HG03135 (cell line): Measurements from ENCODE around the gene ADAD2.

Source experiments
- ATAC-seq: cut with Tn5 transposase; IDR thresholded peaks from one replicate; pipeline ENCODE4 v1.9.1; 2021; ENCODE audit warnings: mild to moderate bottlenecking, moderate library complexity; ENCODE audit not compliant: unreplicated experiment

ADAD2 gene

GRCh38 chr16:84220851-84221250, 29.9 kb downstream of the ADAD2 start:
- ATAC-seq, result no peak

GRCh38 chr16:84223456-84223855, 32.5 kb downstream of the ADAD2 start:
- ATAC-seq, result no peak

GRCh38 chr16:84224554-84224953, 33.6 kb downstream of the ADAD2 start:
- no peak for ATAC-seq

- no peak for ATAC-seq
Observed at GRCh38 chr16:84225126-84225525, 34.2 kb downstream of the ADAD2 start.

- ATAC-seq, result no peak
Observed at GRCh38 chr16:84225571-84225970, 34.6 kb downstream of the ADAD2 start.

GRCh38 chr16:84226026-84226425, 35.1 kb downstream of the ADAD2 start:
- ATAC-seq, result no peak

GRCh38 chr16:84227548-84227947, 36.6 kb downstream of the ADAD2 start:
- no peak for ATAC-seq

GRCh38 chr16:84228256-84228838, 37.4 kb downstream of the ADAD2 start:
- no peak for ATAC-seq

- no peak for ATAC-seq
Observed at GRCh38 chr16:84229471-84229870, 38.5 kb downstream of the ADAD2 start.

- no peak for ATAC-seq
Observed at GRCh38 chr16:84232060-84232459, 41.1 kb downstream of the ADAD2 start.

GRCh38 chr16:84232969-84233368, 42.0 kb downstream of the ADAD2 start:
- no peak for ATAC-seq

- no peak for ATAC-seq
Observed at GRCh38 chr16:84233748-84234147, 42.8 kb downstream of the ADAD2 start.

GRCh38 chr16:84234321-84235241, 43.6 kb downstream of the ADAD2 start:
- no peak for ATAC-seq

- ATAC-seq, result no peak
Observed at GRCh38 chr16:84236671-84237070, 45.7 kb downstream of the ADAD2 start.

GRCh38 chr16:84237994-84238750, 47.2 kb downstream of the ADAD2 start:
- ATAC-seq, result no peak

GRCh38 chr16:84239141-84239769, 48.3 kb downstream of the ADAD2 start:
- ATAC-seq, result no peak

GRCh38 chr16:84239909-84240308, 49.0 kb downstream of the ADAD2 start, which contains the start of gene KCNG4:
KCNG4 (minus strand) TSS chr16:84240012; CDS start chr16:84237485, 2,527 bp downstream.
- no peak for ATAC-seq

- no peak for ATAC-seq
Observed at GRCh38 chr16:84240455-84240854, 49.5 kb downstream of the ADAD2 start.

- ATAC-seq, result no peak
Observed at GRCh38 chr16:84241778-84242177, 50.8 kb downstream of the ADAD2 start.

GRCh38 chr16:84242839-84243238, 51.9 kb downstream of the ADAD2 start:
- ATAC-seq, result no peak

- no peak for ATAC-seq
Observed at GRCh38 chr16:84243732-84244131, 52.8 kb downstream of the ADAD2 start.
